Spleen (tissue), 11 donors: ENCODE data around the gene SPDYE17. TPM values are rescaled to one million over a fixed set of nuclear protein-coding genes. Genes with fewer than 3 reads are reported as not detected.
"Not testable (repeated sequence)": the region's sequence is repeated elsewhere in the genome, so short reads cannot be mapped to it uniquely, and the experiment has no call there.

ENCODE experiments used
- DNase-seq: peaks from one replicate; pipeline ENCODE4 v3.0.0-alpha.2; 2020
- H3K27ac ChIP-seq, 8 donors: fragments of 200-600 bp; sonication (generic) in 7 of 8; 1 replicate in 4 of 8; 2 replicates in 4 of 8; pipeline versions ENCODE4 v1.5.0 to v1.8.0; 2016 to 2021; ENCODE audit warnings: inconsistent platforms in 4 of 8, mild to moderate bottlenecking in 4 of 8, moderate library complexity in 1 of 8
- H3K27me3 ChIP-seq, 7 donors: fragments of 200-600 bp; sonication (generic) in 6 of 7; replicated peaks in 1 of 7; 1 replicate in 4 of 7; 2 replicates in 3 of 7; pipeline versions ENCODE4 v1.5.0 to v1.8.0; 2016 to 2021; ENCODE audit warnings: inconsistent platforms in 3 of 7, mild to moderate bottlenecking in 1 of 7
- H3K36me3 ChIP-seq, 6 donors: fragments of 200-600 bp; sonication (generic) in 5 of 6; 1 replicate in 4 of 6; 2 replicates in 2 of 6; pipeline versions ENCODE4 v1.5.0 to v1.8.0; 2016 to 2021; ENCODE audit warnings: inconsistent platforms in 2 of 6
- H3K4me1 ChIP-seq, 6 donors: fragments of 200-600 bp; sonication (generic) in 5 of 6; 1 replicate in 3 of 6; 2 replicates in 3 of 6; pipeline versions ENCODE4 v1.5.0 to v1.8.0; 2016 to 2021; ENCODE audit warnings: inconsistent platforms in 3 of 6
- H3K4me3 ChIP-seq, 8 donors: fragments of 200-600 bp; sonication (generic) in 7 of 8; 1 replicate in 4 of 8; 2 replicates in 4 of 8; pipeline versions ENCODE4 v1.5.0 to v1.8.0; 2016 to 2021; ENCODE audit warnings: inconsistent platforms in 4 of 8, mild to moderate bottlenecking in 4 of 8, moderate library complexity in 2 of 8
- H3K9me3 ChIP-seq, 8 donors: fragments of 200-600 bp; sonication (generic) in 7 of 8; 1 replicate in 4 of 8; 2 replicates in 4 of 8; pipeline versions ENCODE4 v1.5.0 to v1.8.0; 2016 to 2021; ENCODE audit warnings: inconsistent platforms in 4 of 8
- WGBS, 5 donors: extraction: QIAGEN DNeasy Blood & Tissue Kit in 3 of 5; methylation state at CpG; one replicate each; pipeline versions ENCODE4 v1.1.5 to v1.1.7; 2013 to 2018; 5-methylcytosine and 5-hydroxymethylcytosine counted together
- intact Hi-C: fragments of 100-400 bp; cut with DNase I; formaldehyde crosslinking; loops from one replicate; pipeline ENCODE4 v1.15.0; 2023; ENCODE audit warnings: low total_unique reads
- polyA plus RNA-seq, 3 donors: library from polyadenylated mRNA; stranded (reverse); fragments of 200-250 nt; gene quantifications; one replicate each; pipeline ENCODE4 v1.2.1, GENCODE V29; 2013
- small RNA-seq, 4 donors: library from RNA; depleted of rRNA; stranded (forward); fragments of <200 nt; gene quantifications; one replicate each; pipeline ENCODE3, GENCODE V24; 2016
- total RNA-seq, 7 donors: library from RNA; depleted of rRNA in 3 of 7; stranded (reverse); fragments of >200 nt in 3 of 7; fragmentation: NEBNext Ultra II Directional in 4 of 7; extraction: Animal tissue kit (Norgen Biotek cat#: 25700) in 4 of 7; gene quantifications; one replicate each; pipeline versions ENCODE4 v1.1.0 to v1.2.1, GENCODE V29; 2016 to 2021
- donor health status: healthy with polysubstance abuse.
- donor health status: DM: no; HTN: no; CAD: no; lungs with moderate emphysema.
- donor health status: DM: no; HTN: no; CAD: no.
- donor health status: Bipolar disorder and iron deficiency.
- donor health status: healthy.
- donor health status: DM: no; HTN: no; CAD: no.
- donor health status: DM: yes; HTN: yes; CAD: no.

The SPDYE17 gene
- total and polyA plus RNA-seq, 10 donors: not detected

- H3K9me3 ChIP-seq, DNase-seq, intact Hi-C loops, H3K4me3 ChIP-seq, H3K4me1 ChIP-seq, H3K27ac ChIP-seq, H3K27me3 ChIP-seq: not testable (repeated sequence)
- peaks cover 0 to 36% (median 8%) of the 10 kb centered on the region in 6 donors for H3K36me3 ChIP-seq
- WGBS, 5 donors: 90 to 96% (median 96%) methylated on average over 11 to 25 of the region's 27 CpGs
Measured at GRCh38 chr7:76974793-76975579, 57.2 kb downstream of the SPDYE17 start.

DNA sequence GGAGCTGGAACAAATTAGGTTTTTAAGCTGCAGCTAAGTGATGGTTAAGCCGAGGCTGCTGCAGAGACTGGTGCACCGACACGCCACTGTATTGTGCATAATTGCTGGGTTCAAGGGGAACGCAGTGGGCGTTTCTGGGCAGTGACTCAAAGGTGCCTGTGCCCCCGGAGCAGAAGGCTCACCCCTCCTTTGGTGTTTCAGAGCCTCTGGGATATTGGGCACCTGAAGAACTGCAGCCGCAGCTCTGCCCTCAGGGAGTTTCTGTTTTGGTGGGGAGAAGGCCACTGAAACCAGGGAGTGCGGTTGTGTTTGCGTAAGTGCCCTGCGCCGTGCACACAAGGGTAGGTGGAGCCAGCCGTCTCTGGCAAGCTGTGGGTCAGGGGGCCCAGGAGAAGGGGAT lies 57.8 kb downstream of the SPDYE17 start:
- H3K27ac ChIP-seq, H3K4me1 ChIP-seq, intact Hi-C loops, DNase-seq, H3K4me3 ChIP-seq, H3K9me3 ChIP-seq, H3K27me3 ChIP-seq: not testable (repeated sequence)
- 96 to 100% (median 97%) methylated on average over 1 to 8 of the region's 12 CpGs; no CpG with 5 or more reads in 1 of the 5 donors for WGBS, 5 donors
- H3K36me3 ChIP-seq: peaks cover 0 to 35% (median 6%) of the 10 kb centered on the region in 6 donors

DNA sequence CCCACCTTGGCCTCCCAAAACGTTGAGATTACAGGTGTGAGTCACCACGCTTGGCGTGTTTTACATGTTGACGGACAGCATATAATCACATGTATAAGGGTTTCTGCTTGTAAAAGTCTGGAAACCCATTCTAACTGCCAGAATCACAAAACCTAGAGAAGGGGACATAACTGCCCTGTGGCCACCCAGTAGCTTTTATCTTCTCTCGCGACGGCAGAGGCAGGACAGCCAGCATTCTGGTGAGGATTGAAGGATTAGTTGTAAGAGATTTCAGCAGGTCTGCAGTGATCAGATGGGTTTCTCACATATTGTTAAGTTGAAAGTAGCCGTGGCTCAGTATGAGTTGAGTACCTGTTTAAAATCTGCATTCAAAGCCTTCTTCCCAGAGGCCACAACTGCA lies 59.8 kb downstream of the SPDYE17 start:
- intact Hi-C loops, H3K27me3 ChIP-seq, H3K4me3 ChIP-seq, DNase-seq, H3K9me3 ChIP-seq, H3K4me1 ChIP-seq, H3K27ac ChIP-seq: not testable (repeated sequence)
- WGBS, 5 donors: 83 to 97% (median 92%) methylated on average over 7 to 8 of the region's 8 CpGs
- H3K36me3 ChIP-seq: peaks cover 0 to 22% (median 0%) of the 10 kb centered on the region in 6 donors

Small RNA genes lying within 50 kb of the gene (small RNA-seq; reads per million reads assigned to genes)
- 0 reads per million in 4 donors for gene RF00019

Other genes with a start within 250 kb of the SPDYE17 start
- gene SPDYE18, start 30.2 kb upstream of the SPDYE17 start, total RNA-seq: 1 to 10 TPM in 3 of 7 donors, under 1 TPM in 2, not detected in 2; 0.41 to 2.4 (median 1.4) TPM
- gene SPDYE18, start 30.2 kb upstream of the SPDYE17 start, polyA plus RNA-seq: under 1 TPM; 0.32 to 0.48 (median 0.43) TPM
- gene CCDC146, start 90.3 kb upstream of the SPDYE17 start, total RNA-seq: 10 to 100 TPM in 6 of 7 donors, 1 to 10 TPM in 1; 8.9 to 21.3 (median 12.4) TPM
- gene CCDC146, start 90.3 kb upstream of the SPDYE17 start, polyA plus RNA-seq: 1 to 10 TPM; 4.1 to 7.5 (median 5.7) TPM
- 100 to 1,000 TPM in 6 of 7 donors, 10 to 100 TPM in 1; 97.8 to 204 (median 134) TPM for gene FGL2, start 167.5 kb upstream of the SPDYE17 start, total RNA-seq
- 10 to 100 TPM; 13.2 to 14.5 (median 13.7) TPM for gene FGL2, start 167.5 kb upstream of the SPDYE17 start, polyA plus RNA-seq